HTR-8/SVneo (cell line): ENCODE data around the gene CDK17.
"Not testable (repeated sequence)": the region's sequence is repeated elsewhere in the genome, so short reads cannot be mapped to it uniquely, and the experiment has no call there.

Experiments used
- DNase-seq: peaks from one replicate; pipeline ENCODE4 v3.0.0; 2011; ENCODE audit warnings: low spot score, mixed read lengths; ENCODE audit not compliant: insufficient read length
- FAIRE-seq: peaks from 2 replicates; lab custom pipeline; 2011; peaks lifted over from hg19 to GRCh38; lab: Jason Lieb, UNC

Gene CDK17

DNA sequence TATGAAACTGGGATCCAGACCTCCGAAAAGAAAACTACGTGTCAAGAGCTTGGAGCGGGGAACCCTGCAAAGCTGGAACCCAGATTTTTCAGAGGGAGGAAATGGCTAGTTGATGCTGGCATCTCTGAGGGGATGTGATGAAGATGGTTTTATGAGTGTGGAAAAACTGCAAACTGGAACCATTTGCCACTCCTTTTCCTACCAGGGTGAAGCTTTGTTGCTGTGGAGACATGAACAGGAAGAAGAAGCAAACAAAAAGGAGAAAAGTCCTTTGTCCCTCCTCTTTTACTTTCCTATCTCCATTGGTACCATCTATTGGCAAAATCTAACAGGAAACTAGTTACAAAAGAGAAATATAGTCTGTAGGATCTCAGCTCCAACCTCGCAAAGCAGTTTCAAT lies 39.2 kb downstream of the CDK17 start:
- no peak for DNase-seq
- FAIRE-seq, result no peak

- DNase-seq, result no peak
- no peak for FAIRE-seq
Observed at GRCh38 chr12:96360550-96360949, 39.7 kb downstream of the CDK17 start.

- FAIRE-seq, result no peak
- no peak for DNase-seq
Observed at GRCh38 chr12:96359328-96359727, 40.9 kb downstream of the CDK17 start.

DNA sequence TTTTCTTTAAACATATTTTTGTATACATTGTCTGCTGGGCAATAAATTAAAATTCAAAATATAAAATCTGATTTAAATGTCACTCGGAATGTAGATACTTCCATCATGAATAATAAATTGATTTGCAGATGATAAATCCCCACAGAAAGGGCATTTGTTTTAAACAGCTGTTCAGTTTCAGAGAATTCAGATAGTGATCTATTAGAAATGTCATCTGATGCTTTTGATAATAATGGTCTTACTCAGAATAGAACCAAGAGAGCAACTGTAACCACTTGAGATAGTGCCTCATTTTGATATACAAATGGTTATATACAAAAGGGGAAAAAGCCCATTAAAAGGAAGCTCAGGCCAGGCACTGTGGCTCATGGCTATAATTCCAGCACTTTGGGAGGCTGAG lies 43.4 kb downstream of the CDK17 start:
- DNase-seq (no peak), FAIRE-seq (no peak)

GRCh38 chr12:96354844-96355534 lies 45.2 kb downstream of the CDK17 start:
- DNase-seq, result no peak
- no peak for FAIRE-seq

DNA sequence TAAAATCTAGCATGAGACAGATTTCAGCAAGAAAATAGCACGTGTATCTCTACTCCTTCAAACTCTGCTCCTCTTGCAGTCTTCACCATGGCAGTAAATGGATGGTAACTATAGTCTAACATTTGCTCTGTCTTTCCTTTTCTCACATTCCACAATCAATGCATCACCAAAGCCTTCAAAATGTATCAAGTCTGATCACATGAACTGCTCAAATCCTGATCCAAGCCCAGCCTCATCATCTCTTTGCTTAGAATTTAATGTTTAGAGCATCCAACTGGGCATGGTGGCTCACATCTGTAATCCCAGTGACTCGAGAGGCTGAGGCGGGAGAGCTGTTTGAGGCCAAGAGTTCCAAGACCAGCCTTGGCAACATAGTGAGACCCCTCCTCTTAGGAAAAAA lies 45.9 kb downstream of the CDK17 start:
- DNase-seq (no peak), FAIRE-seq (no peak)

GRCh38 chr12:96352161-96352835 lies 47.9 kb downstream of the CDK17 start:
- FAIRE-seq, result no peak
- DNase-seq, result no peak

DNA sequence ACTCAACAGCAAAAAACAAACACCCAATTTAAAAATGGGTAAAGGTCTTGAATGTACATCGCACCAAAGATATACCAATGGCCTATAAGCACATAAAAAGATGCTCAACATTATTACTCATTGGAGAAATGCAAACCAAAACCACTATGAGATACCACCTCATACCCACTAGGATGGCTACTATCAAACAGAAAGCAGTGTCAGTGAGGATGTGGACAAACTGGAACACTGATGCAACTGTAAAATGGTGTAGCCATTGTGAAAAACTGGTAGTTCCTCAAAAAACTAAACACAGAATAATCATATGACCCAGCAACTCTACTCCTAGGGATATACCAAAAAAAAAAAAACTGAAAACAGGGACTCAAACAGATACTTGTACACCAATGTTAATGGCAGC lies 49.3 kb downstream of the CDK17 start:
- DNase-seq, result no peak

DNA sequence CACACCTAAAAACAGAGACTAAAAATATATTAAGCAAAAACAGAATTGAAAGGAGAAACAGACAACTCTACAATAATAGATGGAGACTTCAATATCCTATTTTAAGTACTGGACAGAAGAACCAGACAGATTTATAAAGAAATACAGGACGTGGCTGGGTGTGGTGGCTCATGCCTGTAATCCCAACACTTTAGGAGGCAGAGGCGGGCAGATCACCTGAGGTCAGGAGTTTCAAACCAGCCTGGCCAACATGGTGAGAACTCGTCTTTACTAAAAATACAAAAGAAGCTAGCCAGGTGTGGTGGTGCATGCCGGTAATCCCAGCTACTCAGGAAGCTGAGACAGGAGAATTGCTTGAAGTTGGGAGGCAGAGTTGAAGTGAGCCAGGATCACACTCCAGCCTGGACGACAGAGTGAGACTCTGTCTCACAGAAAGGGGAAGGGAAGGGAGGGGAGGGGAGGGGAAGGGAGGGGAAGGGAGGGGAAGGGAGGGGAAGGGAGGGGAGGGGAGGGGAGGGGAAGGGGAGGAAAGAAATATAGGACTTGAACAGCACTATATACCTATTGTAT lies 53.0 kb downstream of the CDK17 start:
- DNase-seq (no peak), FAIRE-seq (no peak)

More for the DNA sequence above, 49.3 kb downstream of the CDK17 start:
- FAIRE-seq, result no peak

- not testable (repeated sequence) for DNase-seq, FAIRE-seq
Observed at GRCh38 chr12:96346716-96347115, 53.5 kb downstream of the CDK17 start.

- no peak for FAIRE-seq
- DNase-seq, result no peak
Observed at GRCh38 chr12:96344124-96344695, 56.0 kb downstream of the CDK17 start.

DNA sequence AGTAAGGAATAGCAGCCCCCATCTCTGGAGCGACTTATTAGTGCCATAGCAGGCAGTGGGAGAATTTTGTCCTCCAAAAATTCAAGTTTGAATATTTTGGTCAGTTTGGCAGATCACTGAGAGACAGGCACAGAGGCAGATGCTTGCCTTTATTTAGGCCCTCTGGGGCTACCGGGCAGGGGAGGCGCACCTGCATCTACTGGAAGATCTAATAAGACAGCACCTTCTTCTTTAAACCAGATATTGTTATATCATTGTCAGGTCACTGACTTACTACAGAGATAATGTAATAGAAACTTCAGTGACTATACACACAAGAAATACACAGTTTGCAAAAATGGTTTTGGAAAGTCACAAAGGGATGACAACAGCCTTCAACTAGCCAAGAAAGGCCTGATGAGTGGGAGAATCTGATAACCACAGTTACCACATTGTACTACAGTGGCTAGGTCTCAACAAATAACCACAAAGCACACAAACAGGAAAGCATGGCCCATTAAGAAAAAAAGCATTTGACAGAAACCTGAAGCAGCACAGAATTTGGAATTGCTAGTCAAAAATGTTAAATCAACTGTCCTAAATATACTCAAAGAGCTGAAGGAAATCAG lies 56.8 kb downstream of the CDK17 start:
- FAIRE-seq, result no peak

DNA sequence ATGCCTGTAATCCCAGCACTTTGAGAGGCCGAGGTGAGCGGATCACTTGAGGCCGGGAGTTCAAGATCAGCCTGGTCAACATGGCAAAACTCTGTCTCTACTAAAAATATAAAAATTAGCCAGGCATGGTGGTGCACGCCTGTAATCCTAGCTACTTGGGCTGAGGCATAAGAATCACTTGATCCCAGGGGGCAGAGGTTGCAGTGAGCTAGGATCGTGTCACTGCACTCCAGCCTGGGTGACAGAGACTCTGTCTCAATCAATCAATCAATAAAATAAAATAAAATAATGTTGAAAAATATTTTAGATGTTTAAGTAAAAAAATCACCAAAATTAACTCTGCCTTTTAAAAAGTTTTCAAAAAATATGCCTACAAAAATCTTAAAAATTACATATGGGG lies 60.6 kb downstream of the CDK17 start:
- not testable (repeated sequence) for DNase-seq, FAIRE-seq

More for the DNA sequence above, 56.8 kb downstream of the CDK17 start:
- DNase-seq, result no peak

GRCh38 chr12:96338852-96339471 lies 61.3 kb downstream of the CDK17 start:
- DNase-seq (no peak), FAIRE-seq (no peak)

- FAIRE-seq (no peak), DNase-seq (no peak)
Observed at GRCh38 chr12:96337953-96338352, 62.3 kb downstream of the CDK17 start.

DNA sequence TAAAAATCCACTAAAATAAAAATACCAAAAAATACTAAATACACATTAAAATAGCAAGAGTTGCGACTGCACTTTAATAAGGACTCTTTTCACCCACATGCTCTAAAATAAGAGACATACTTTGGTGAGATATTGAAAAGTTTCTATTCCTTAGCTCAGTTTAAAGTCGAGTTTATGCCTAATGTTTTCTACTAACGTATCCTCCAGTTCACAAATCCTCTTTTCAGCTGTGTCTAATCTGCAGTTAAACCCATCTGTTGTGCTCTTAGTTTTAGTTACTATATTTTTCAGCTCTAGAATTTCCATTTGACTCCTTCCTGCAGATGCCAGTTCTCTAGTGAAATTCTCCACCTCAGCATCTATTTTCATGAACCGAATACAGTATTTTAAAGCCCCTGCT lies 63.8 kb downstream of the CDK17 start:
- DNase-seq, result no peak
- no peak for FAIRE-seq

DNA sequence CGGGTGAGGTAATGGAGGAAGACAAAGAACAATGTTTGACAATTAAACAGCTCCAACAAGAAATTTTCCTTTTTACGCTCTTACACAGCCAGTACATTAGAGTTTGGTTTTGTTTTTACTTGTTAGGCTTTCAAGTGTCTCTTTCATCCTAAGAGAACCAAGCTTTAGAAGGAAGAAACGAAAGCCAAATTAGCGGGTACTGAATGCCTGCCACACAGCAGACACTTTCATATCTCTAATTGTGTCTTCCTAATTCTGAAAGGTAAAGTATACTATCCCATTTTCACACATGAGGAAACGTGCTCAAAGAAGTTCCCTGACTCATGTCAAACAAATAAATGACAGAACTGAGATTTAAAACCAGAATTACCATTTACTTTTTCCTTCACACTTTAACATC lies 65.0 kb downstream of the CDK17 start:
- no peak for FAIRE-seq
- no peak for DNase-seq

GRCh38 chr12:96334502-96334901 lies 65.7 kb downstream of the CDK17 start:
- no peak for DNase-seq
- FAIRE-seq, result no peak

DNA sequence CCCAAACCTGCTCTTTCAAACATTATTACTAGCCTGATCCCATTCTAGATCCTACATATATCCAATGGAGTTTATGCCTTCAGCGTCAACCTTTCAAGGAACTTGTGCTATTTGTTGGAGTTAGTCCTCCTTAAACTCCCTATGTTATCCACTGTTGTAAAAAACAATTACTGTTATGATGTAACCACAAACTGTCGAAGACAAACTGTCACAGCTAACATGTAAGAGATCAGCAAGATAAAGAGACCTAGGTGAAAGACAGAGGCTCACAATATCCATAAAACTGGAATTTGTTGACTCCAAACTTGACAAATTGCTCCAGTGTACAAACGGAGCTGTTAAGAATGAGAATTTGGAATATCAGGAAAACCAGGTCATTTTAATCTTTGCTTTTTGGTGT lies 70.7 kb downstream of the CDK17 start:
- FAIRE-seq (no peak), DNase-seq (no peak)

DNA sequence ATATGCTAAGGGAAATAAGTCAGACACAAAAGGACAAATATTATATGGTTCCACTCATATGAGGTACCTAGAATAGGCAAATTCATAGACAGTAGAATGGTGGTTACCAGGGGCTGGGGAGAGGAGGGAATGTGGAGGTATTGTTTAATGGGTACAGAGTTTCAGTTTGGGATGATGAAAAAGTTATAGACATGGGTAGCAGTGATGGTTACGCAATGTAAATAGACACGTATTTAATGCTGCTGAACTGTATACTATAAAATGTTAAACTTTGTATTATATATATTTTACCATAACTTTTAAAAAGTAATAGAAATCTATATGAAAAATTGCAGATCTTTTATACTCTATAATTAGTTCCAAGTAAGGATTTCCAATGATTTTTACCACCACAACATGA lies 71.2 kb downstream of the CDK17 start:
- DNase-seq, result no peak
- FAIRE-seq, result no peak
